ENCODE results near the gene CLCF1.

CLCF1 gene

GRCh38 chr11:67364169-67364568 lies 9.2 kb downstream of the CLCF1 start:
- TF ChIP-seq EZH2 (IDR thresholded peaks at IDR 0.05; ENCODE audit: borderline replicate concordance, low read length), result no peak
- TF ChIP-seq CTCF (IDR thresholded peaks at IDR 0.05; ENCODE audit: low read length), result no peak
- Histone ChIP-seq H3K27me3 (ENCODE audit: insufficient read depth, low read length) (peaks cover 7% of the 10 kb centered on the region; the same call in 1 of the 2 replicates), H3K9ac (ENCODE audit: low read length) (no peak overlapping the region), H2AFZ (ENCODE audit: low read length) (no peak overlapping the region), H3K4me3 (ENCODE audit: low read depth, low read length, poor library complexity, severe bottlenecking) (no peak overlapping the region), H3K79me2 (ENCODE audit: insufficient read depth, low read length) (no peaks in the 10 kb centered on the region), H3K27ac (ENCODE audit: low read depth, low read length, poor library complexity, severe bottlenecking) (no peak overlapping the region), H3K4me1 (ENCODE audit: insufficient read depth, low read length, severe bottlenecking) (peaks cover 10% of the 10 kb centered on the region), H3F3A (ENCODE audit: insufficient read depth, low read length) (no peaks in the 10 kb centered on the region), H3K4me2 (ENCODE audit: low read length) (no peak overlapping the region), H3K9me2 (ENCODE audit: low read depth, low read length) (no peaks in the 10 kb centered on the region), H3K9me3 (ENCODE audit: low read length) (no peaks in the 10 kb centered on the region), H4K20me1 (ENCODE audit: insufficient read depth, low read length) (no peaks in the 10 kb centered on the region), H3K36me3 (ENCODE audit: insufficient read depth, low read length) (no peaks in the 10 kb centered on the region)

- no peaks in the 10 kb centered on the region for H3F3A ChIP-seq (ENCODE audit: insufficient read depth, low read length)
- no peaks in the 10 kb centered on the region for H3K9me2 ChIP-seq (ENCODE audit: low read depth, low read length)
- TF ChIP-seq CTCF (IDR thresholded peaks at IDR 0.05; ENCODE audit: low read length) (no peak), EZH2 (IDR thresholded peaks at IDR 0.05; ENCODE audit: borderline replicate concordance, low read length) (no peak)
- no peak overlapping the region for H3K27ac ChIP-seq (ENCODE audit: low read depth, low read length, poor library complexity, severe bottlenecking)
- no peaks in the 10 kb centered on the region for H3K36me3 ChIP-seq (ENCODE audit: insufficient read depth, low read length)
- H3K27me3 ChIP-seq (ENCODE audit: insufficient read depth, low read length), result peaks cover 7% of the 10 kb centered on the region; the same call in 1 of the 2 replicates
- H2AFZ ChIP-seq (ENCODE audit: low read length), result no peak overlapping the region
- H3K79me2 ChIP-seq (ENCODE audit: insufficient read depth, low read length), result no peaks in the 10 kb centered on the region
- H3K4me1 ChIP-seq (ENCODE audit: insufficient read depth, low read length, severe bottlenecking), result peaks cover 39% of the 10 kb centered on the region
- no peak overlapping the region for H3K4me2 ChIP-seq (ENCODE audit: low read length)
- H4K20me1 ChIP-seq (ENCODE audit: insufficient read depth, low read length), result no peaks in the 10 kb centered on the region
- no peak overlapping the region for H3K4me3 ChIP-seq (ENCODE audit: low read depth, low read length, poor library complexity, severe bottlenecking)
- H3K9ac ChIP-seq (ENCODE audit: low read length), result no peak overlapping the region
- H3K9me3 ChIP-seq (ENCODE audit: low read length), result no peaks in the 10 kb centered on the region
These were observed 15.3 kb downstream of the CLCF1 start for GRCh38 chr11:67357831-67358670.

- Histone ChIP-seq H3K79me2 (ENCODE audit: insufficient read depth, low read length) (no peaks in the 10 kb centered on the region), H3K36me3 (ENCODE audit: insufficient read depth, low read length) (no peaks in the 10 kb centered on the region), H3K9me3 (ENCODE audit: low read length) (no peaks in the 10 kb centered on the region), H3K9ac (ENCODE audit: low read length) (peak overlapping the region; percentile 77), H2AFZ (ENCODE audit: low read length) (no peak overlapping the region), H4K20me1 (ENCODE audit: insufficient read depth, low read length) (no peaks in the 10 kb centered on the region), H3K27ac (ENCODE audit: low read depth, low read length, poor library complexity, severe bottlenecking) (peak overlapping the region; percentile 98), H3K4me2 (ENCODE audit: low read length) (peak overlapping the region; percentile 91), H3K27me3 (ENCODE audit: insufficient read depth, low read length) (no peaks in the 10 kb centered on the region), H3K4me3 (ENCODE audit: low read depth, low read length, poor library complexity, severe bottlenecking) (peak overlapping the region; percentile 47), H3K4me1 (ENCODE audit: insufficient read depth, low read length, severe bottlenecking) (peaks cover 42% of the 10 kb centered on the region), H3K9me2 (ENCODE audit: low read depth, low read length) (no peaks in the 10 kb centered on the region), H3F3A (ENCODE audit: insufficient read depth, low read length) (no peaks in the 10 kb centered on the region)
- TF ChIP-seq EZH2 (IDR thresholded peaks at IDR 0.05; ENCODE audit: borderline replicate concordance, low read length) (no peak), CTCF (IDR thresholded peaks at IDR 0.05; ENCODE audit: low read length) (peak; percentile 98)
These were observed 16.4 kb downstream of the CLCF1 start for GRCh38 chr11:67356864-67357561.

Data from OCI-LY1 (cell line).